Activated CD8-positive, alpha-beta T cell treated with anti-CD3 and anti-CD28 coated beads for 36 hours (primary cell): ENCODE data around the gene SHC4. TPM values are rescaled to one million over a fixed set of nuclear protein-coding genes. Genes with fewer than 3 reads are reported as not detected.

Source experiments
- ATAC-seq: fragments of 200-7000 bp; cut with Tn5 transposase; one replicate; pipeline ENCODE4 v1.10.0; 2021; ENCODE audit warnings: mild to moderate bottlenecking, moderate library complexity
- CTCF ChIA-PET: fragments of 350-600 bp; sonication (Branson Sonifier 250); formaldehyde crosslinking; loops from one replicate; lab custom pipeline; 2021; ENCODE audit warnings: antibody characterized with exemption; lab: Charles Lee
- POLR2A ChIA-PET: fragments of 350-600 bp; sonication (Branson Sonifier 250); formaldehyde crosslinking; loops from one replicate; lab custom pipeline; 2021; ENCODE audit warnings: antibody characterized with exemption; lab: Charles Lee
- DNase-seq: peaks from one replicate; pipeline ENCODE4 v3.0.0-alpha.2; 2020
- H3K27ac Mint-ChIP-seq: one replicate; pipeline ENCODE4 v1.8.0; 2021; ENCODE audit warnings: mild to moderate bottlenecking, mixed read lengths
- H3K27me3 Mint-ChIP-seq: one replicate; pipeline ENCODE4 v1.8.0; 2021; ENCODE audit warnings: mixed read lengths
- H3K36me3 Mint-ChIP-seq: one replicate; pipeline ENCODE4 v1.8.0; 2021; ENCODE audit warnings: low read depth, mixed read lengths
- H3K4me1 Mint-ChIP-seq: one replicate; pipeline ENCODE4 v1.8.0; 2021; ENCODE audit warnings: low read depth, mixed read lengths
- H3K4me3 Mint-ChIP-seq: one replicate; pipeline ENCODE4 v1.8.0; 2021; ENCODE audit warnings: mild to moderate bottlenecking, moderate library complexity, mixed read lengths
- H3K9me3 Mint-ChIP-seq: one replicate; pipeline ENCODE4 v1.8.0; 2021; ENCODE audit warnings: mixed read lengths
- intact Hi-C: fragments of 100-400 bp; cut with micrococcal nuclease; formaldehyde crosslinking; loops from one replicate; pipeline ENCODE4 v1.10.0; 2022
- total RNA-seq, 2 experiments: library from RNA; stranded (reverse); gene quantifications; one replicate each; pipeline ENCODE4 v1.2.3, GENCODE V29; 2021
- TF ChIP-seq, protein P1 (sequence below): fragments of 200-600 bp; IDR thresholded peaks from one replicate; pipeline ENCODE4 v1.8.0; 2022; ENCODE audit warnings: antibody characterized with exemption, mild to moderate bottlenecking

Gene SHC4
- total RNA-seq, 2 experiments from 2014 or later, result 2.5 TPM

DNA sequence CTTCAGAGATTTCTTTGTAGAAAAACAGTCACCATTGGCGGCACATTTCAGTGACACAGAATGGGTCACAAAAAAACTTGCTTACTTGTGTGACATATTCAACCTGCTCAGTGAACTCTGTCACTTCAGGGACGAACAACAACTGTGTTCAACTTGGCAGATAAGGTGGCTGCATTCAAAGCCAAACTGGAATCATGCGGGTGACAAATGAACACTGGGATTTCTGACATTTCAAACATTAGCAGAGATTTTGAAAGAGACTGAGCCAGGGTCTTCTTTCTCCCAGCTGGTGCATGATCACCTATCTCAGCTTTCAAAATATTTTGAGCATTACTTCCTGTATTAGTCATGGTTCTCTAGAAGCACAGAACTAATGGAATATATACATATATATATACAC, 87.7 kb downstream of the SHC4 start:
- no peak overlapping the region for H3K4me3 Mint-ChIP-seq
- intact Hi-C loops, result loop anchor here (5.0 kb wide), 1 partner anchor 91 kb away; no protein-coding TSS in a partner anchor
- H3K4me1 Mint-ChIP-seq, result peaks cover 18% of the 10 kb centered on the region
- TF ChIP-seq, protein P1, sequence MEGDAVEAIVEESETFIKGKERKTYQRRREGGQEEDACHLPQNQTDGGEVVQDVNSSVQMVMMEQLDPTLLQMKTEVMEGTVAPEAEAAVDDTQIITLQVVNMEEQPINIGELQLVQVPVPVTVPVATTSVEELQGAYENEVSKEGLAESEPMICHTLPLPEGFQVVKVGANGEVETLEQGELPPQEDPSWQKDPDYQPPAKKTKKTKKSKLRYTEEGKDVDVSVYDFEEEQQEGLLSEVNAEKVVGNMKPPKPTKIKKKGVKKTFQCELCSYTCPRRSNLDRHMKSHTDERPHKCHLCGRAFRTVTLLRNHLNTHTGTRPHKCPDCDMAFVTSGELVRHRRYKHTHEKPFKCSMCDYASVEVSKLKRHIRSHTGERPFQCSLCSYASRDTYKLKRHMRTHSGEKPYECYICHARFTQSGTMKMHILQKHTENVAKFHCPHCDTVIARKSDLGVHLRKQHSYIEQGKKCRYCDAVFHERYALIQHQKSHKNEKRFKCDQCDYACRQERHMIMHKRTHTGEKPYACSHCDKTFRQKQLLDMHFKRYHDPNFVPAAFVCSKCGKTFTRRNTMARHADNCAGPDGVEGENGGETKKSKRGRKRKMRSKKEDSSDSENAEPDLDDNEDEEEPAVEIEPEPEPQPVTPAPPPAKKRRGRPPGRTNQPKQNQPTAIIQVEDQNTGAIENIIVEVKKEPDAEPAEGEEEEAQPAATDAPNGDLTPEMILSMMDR, result no peak
- DNase-seq, result no peak
- ATAC-seq, result no peak
- ChIA-PET CTCF (interaction anchor here (1.3 to 3.0 kb wide), 2 partner anchors 14 to 100 kb away, joined by 4 to 15 read pairs; no protein-coding TSS in a partner anchor), POLR2A (interaction anchor here (0.6 kb wide), 1 partner anchor 156 kb away, joined by 4 read pairs; no protein-coding TSS in a partner anchor)
- no peaks in the 10 kb centered on the region for H3K9me3 Mint-ChIP-seq
- peaks cover 27% of the 10 kb centered on the region for H3K36me3 Mint-ChIP-seq
- H3K27ac Mint-ChIP-seq, result no peak overlapping the region
- peaks cover 6% of the 10 kb centered on the region for H3K27me3 Mint-ChIP-seq

DNA sequence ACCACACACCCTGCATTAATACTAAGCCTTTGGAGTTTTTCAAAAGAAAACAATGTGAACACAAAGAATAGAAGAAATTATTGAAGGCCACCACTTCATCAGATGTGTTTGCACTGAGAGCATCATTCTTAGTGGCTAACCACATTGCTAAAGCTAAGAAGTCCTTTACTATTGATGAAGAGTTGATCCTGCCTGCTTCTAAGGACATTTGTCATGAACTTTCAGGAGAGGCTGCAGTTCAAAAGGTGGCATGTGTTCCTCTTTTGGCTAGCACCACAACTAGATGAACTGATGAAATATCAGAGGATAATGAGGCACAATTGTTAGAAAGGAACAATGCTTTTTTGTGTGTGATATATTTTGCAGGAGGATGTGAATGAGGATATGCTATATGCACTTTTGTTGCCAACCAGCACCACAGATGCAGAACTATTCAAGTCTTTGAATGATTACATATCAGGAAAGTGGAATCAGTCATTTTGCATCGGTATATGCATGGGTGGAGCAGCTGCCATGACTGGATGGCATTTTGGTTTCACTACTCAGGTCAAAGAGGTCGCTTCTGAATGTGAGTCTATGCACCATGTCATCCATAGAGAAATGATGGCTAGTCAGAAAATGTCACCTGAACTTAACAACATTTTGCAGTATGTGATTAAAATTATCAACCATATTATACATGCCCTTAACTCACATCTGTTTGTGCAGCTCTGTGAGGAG, 88.3 kb downstream of the SHC4 start:
- DNase-seq (no peak), ATAC-seq (no peak)
- intact Hi-C loops, result loop anchor here (5.0 kb wide), 1 partner anchor 92 kb away; no protein-coding TSS in a partner anchor
- Mint-ChIP-seq H3K9me3 (no peaks in the 10 kb centered on the region), H3K27me3 (peaks cover 7% of the 10 kb centered on the region), H3K4me3 (no peak overlapping the region), H3K36me3 (peaks cover 26% of the 10 kb centered on the region), H3K4me1 (peaks cover 14% of the 10 kb centered on the region), H3K27ac (no peak overlapping the region)
- ChIA-PET POLR2A (interaction anchor here (0.6 kb wide), 1 partner anchor 157 kb away, joined by 4 read pairs; no protein-coding TSS in a partner anchor), CTCF (interaction anchor here (1.0 to 3.0 kb wide), 4 partner anchors 14 to 100 kb away, joined by 4 to 15 read pairs (median 4); no protein-coding TSS in a partner anchor)
- TF ChIP-seq, protein P1, result no peak

DNA sequence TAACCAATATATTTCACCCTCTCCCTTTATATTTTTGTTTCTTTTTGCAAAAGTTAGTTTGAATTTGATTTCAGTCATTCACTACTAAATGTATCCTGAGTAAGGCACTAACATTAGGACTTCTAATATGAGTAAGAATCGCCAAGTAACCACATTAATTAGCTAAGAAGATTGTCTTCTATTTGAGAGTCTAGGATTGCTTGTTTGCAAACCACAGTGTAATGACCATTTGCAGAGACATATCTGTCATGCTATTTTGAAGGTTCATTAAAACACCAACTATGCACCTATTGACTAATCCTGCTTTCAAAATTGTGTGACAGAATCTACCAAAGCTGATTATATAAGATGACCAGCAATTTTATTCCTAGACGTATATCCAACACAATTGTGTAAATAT, 91.1 kb downstream of the SHC4 start:
- intact Hi-C loops, result no loop called here
- peaks cover 2% of the 10 kb centered on the region for H3K4me1 Mint-ChIP-seq
- ChIA-PET CTCF (interaction anchor here (3.3 kb wide), 1 partner anchor 11 kb away, joined by 19 read pairs; no protein-coding TSS in a partner anchor), POLR2A (interaction anchor here (0.6 kb wide), 1 partner anchor 603 kb away, joined by 3 read pairs; no protein-coding TSS in a partner anchor)
- TF ChIP-seq, protein P1, result no peak
- H3K9me3 Mint-ChIP-seq, result no peaks in the 10 kb centered on the region
- DNase-seq (no peak), ATAC-seq (no peak)
- no peak overlapping the region for H3K4me3 Mint-ChIP-seq
- peaks cover 10% of the 10 kb centered on the region for H3K27me3 Mint-ChIP-seq
- no peak overlapping the region for H3K27ac Mint-ChIP-seq
- peaks cover under 1% of the 10 kb centered on the region for H3K36me3 Mint-ChIP-seq

DNA sequence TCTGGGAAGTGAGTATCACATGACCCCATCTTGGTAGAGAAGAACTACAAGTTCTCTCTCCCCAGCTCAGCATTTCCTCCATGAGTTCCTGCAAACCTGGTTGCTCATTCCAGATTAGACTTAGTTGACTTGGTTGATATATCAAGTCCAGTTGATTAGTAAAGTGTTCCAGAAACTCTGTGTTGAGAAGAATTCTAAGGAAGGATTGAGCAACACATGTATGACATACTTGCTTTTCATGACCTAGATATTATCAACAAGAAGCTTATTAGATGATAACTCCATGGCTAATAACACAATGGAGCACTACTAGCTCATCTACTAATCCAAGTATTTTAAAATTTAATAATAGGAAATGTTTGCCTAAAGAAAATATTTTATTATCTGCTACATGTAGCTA, 92.2 kb downstream of the SHC4 start:
- TF ChIP-seq, protein P1, result no peak

DNA sequence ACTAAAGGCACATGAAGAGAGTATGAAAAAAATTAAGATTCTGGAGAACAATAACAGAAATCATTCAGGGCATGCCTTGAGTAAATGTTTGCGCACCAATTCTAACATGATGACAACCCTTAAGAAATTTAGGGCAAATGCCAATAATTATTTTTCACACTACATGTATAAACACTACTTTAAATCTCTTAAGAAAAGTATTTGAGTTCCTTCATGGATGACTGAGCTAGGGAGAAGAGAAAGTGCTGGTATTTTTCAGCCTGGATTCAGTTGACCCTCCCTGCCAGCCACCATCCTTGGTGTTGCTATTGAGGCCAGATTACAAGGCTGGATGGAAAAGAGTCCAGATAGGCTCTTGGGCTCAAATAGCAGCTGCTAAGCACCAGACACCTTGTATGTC, 93.8 kb downstream of the SHC4 start:
- no peak overlapping the region for H3K4me3 Mint-ChIP-seq
- no peak for DNase-seq
- intact Hi-C loops, result loop anchor here (10.0 kb wide), 1 partner anchor 175 kb away; the partner anchor contains the start of gene SECISBP2L
- CTCF ChIA-PET, result interaction anchor here (1.0 to 3.3 kb wide), 2 partner anchors 8 to 106 kb away, joined by 5 to 19 read pairs; no protein-coding TSS in a partner anchor
- ATAC-seq, result no peak
- no peaks in the 10 kb centered on the region for H3K4me1 Mint-ChIP-seq
- peaks cover 10% of the 10 kb centered on the region for H3K27me3 Mint-ChIP-seq
- no peak overlapping the region for H3K27ac Mint-ChIP-seq
- POLR2A ChIA-PET, result no interaction called here
- H3K36me3 Mint-ChIP-seq, result no peaks in the 10 kb centered on the region
- TF ChIP-seq, protein P1, result no peak
- no peaks in the 10 kb centered on the region for H3K9me3 Mint-ChIP-seq

More for the DNA sequence above, 92.2 kb downstream of the SHC4 start:
- Mint-ChIP-seq H3K27me3 (peaks cover 10% of the 10 kb centered on the region), H3K36me3 (no peaks in the 10 kb centered on the region), H3K4me1 (no peaks in the 10 kb centered on the region), H3K4me3 (no peak overlapping the region), H3K27ac (no peak overlapping the region), H3K9me3 (no peaks in the 10 kb centered on the region)
- ChIA-PET CTCF (interaction anchor here (3.3 kb wide), 1 partner anchor 10 kb away, joined by 19 read pairs; no protein-coding TSS in a partner anchor), POLR2A (no interaction called here)
- ATAC-seq (no peak), DNase-seq (no peak)
- intact Hi-C loops, result no loop called here
